A549 treated with dexamethasone at 1 μM for 4 hours (cell line): Measurements from ENCODE around the gene RFC5. TPM values are rescaled to one million over a fixed set of nuclear protein-coding genes. Genes with fewer than 3 reads are reported as not detected.

Source experiments
- total RNA-seq: library from RNA; stranded (reverse); fragments of 200-300 nt; extraction: Qiagen RNA extraction; gene quantifications from 5 replicates; pipeline ENCODE4 v1.2.3, GENCODE V29; 2022

Gene RFC5, protein sequence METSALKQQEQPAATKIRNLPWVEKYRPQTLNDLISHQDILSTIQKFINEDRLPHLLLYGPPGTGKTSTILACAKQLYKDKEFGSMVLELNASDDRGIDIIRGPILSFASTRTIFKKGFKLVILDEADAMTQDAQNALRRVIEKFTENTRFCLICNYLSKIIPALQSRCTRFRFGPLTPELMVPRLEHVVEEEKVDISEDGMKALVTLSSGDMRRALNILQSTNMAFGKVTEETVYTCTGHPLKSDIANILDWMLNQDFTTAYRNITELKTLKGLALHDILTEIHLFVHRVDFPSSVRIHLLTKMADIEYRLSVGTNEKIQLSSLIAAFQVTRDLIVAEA
- total RNA-seq, result 35.3 to 40.2 TPM (median 39.6 TPM) in 5 replicates

DNA sequence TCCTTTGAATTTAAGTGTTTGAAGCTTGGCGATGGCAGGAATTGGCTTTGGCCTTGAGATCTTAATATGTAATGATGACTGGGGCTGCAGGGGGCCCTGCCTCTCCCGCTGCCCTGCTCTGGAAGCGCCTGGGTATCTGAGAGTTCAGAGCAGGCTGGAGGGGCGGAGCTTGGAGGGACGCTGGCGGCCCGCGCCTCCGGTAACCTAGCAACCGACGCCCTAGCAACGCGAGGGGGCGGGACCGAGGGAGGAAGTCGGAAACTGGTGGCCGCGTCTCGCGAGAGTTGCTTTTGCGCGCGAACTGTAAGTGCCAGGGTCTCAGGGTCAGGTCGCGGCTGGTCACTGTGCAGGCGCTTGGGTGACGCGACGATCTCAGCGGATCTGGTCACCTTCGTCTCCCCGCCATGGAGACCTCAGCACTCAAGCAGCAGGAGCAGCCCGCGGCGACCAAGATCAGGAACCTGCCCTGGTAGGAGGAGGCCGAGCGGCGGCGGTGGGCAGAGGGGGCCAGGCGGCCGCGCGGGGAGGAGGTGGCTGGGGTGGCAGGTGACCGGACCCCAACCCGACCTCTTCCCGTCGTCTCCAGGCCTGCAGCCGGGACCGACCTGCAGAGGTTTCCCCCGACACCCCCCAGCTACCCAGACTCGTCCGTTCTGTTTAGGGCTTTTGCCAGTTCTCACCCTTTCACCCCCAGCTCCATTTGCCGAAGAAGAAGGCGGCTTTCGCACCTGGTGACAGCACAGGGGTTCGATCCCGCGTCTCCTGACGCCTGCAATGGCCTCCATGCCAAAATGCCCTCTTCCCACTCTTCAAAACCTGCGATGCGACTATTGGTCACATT, at the start of gene RFC5:
Gene RFC5 (plus strand): TSS at position 280 of the 841 bp plus-strand sequence. CDS start 125 bp downstream, at position 405.

DNA sequence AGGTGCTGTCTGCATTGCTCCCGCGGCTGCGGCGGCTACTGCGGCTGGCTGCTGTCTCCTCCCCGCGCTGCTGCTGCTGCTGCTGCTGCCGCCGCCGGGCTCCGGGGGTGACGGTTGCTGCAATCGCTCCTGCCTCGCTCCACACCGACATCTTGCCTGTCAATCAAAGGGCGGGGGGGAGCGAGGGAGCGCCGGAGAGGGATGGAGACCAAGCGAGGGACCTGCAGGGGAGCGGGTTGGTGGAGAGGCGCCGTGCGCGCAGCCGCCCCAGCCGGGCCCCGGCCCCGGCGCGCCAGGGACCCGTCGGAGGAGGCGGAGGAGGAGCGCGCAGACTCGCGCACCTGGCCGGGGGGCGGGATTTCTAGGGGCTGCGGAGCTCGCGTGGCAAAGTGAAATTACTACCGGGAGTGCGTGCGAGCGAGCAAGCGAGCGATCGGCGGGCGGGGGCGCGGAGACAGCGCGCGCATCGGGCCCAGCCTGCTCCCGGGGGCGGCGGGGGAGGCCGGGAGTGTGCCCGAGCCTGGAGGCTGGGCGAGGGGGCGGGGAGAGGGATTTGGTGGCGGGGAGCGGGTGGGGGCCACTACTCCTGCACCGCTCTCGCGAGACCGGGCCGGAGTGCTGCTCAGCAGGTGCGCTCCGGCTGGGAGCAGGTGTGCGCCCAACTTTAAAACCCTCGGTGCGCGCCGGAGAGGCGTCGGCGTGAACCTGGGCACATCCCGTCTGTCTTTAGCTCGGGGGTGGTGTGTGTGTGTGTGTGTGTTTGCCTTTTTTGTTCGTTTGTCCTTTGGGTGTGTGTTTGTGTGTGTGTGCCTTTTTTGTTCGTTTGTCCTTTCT, 47.5 kb upstream of the RFC5 start, which contains the start of gene KSR2:
Gene KSR2 (minus strand): TSS at position 165 of the 834 bp plus-strand sequence. CDS start 735 bp downstream, outside the sequence.

DNA sequence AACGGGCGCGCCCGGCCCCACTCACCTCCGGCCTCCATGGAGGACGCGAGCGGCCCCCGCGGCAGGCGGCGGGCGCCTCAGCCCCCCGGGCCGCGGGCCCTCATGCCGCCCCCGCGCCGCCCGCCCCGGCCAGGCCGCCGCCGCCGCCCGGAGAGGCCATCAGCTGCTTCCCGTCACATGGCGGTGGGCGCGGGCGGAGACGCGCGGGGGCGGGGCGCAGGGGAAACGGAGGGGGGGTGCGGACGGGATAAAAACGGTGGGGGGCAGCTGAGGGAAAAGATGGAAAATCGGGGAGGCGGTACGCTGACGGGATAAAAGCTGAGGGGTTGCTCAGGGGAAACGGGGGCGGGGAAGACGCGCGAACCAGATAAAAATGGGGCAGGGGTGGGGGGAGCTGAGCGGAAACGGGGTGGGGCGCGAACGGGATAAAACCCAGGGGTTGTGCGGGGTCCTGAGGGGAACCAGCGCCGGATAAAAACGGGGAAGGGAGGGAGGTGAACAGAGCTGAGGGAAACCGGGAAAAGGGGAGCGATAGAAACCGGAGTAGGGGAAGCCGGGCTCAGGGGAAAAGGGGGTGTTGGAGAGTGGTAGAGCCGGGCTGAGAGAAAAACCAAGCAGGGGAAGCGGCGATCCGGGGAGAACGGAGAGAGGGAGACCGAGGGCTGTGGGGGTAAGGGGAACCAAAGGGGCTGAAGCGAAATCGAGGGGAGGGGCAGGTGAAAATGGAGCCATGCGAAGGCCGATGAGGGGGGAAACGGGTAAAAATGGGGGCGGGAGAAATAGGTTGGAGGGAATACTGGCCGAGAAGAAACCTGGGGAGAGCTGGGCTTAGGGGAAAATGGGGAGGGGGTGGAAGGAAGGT, 44.7 kb downstream of the RFC5 start, which contains the start of gene WSB2:
Gene WSB2 (minus strand): TSS at position 169 of the 862 bp plus-strand sequence. CDS start 131 bp downstream, at position 38.

Other genes starting within 250 kb of the RFC5 start
- gene KSR2, start 47.7 kb upstream of the RFC5 start, total RNA-seq, result 0.69 to 0.94 TPM (median 0.81 TPM) in 5 replicates
- gene WSB2, start 44.5 kb downstream of the RFC5 start, total RNA-seq, result 55.6 to 74.5 TPM (median 68.5 TPM) in 5 replicates
- 13.6 to 18.6 TPM (median 16.9 TPM) in 5 replicates for gene VSIG10, start 87.3 kb downstream of the RFC5 start, total RNA-seq
- gene PEBP1, start 119.4 kb downstream of the RFC5 start, total RNA-seq, result 233 to 290 TPM (median 287 TPM) in 5 replicates